GM12872 (cell line): ENCODE results near the gene ACAP1.

Experiments
- TF ChIP-seq, protein P1 (sequence below): IDR thresholded peaks from 3 replicates; pipeline ENCODE4 v1.5.1; 2011; ENCODE audit warnings: low read depth, mild to moderate bottlenecking, low read length, moderate library complexity; ENCODE audit not compliant: insufficient read depth

Gene ACAP1

DNA sequence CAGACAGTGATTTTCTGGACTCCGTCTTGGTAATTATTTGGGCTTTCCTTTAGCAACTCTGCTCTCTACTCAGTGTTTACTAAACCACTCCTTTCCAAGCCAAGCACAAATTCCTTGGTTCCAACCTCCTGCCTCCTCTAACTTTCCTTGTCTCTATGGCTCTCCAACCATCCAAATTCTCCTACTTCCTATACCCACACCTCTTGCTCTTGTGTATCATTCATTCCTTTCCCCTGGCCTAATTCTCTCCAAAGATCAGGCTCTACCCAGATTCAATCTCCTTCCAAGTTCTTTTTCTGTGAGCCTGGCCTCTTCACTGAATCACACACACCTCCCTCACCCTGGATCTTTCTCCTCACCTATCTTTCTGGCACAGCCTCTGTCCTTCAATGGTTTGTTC, 8.3 kb upstream of the ACAP1 start:
- TF ChIP-seq, protein P1, sequence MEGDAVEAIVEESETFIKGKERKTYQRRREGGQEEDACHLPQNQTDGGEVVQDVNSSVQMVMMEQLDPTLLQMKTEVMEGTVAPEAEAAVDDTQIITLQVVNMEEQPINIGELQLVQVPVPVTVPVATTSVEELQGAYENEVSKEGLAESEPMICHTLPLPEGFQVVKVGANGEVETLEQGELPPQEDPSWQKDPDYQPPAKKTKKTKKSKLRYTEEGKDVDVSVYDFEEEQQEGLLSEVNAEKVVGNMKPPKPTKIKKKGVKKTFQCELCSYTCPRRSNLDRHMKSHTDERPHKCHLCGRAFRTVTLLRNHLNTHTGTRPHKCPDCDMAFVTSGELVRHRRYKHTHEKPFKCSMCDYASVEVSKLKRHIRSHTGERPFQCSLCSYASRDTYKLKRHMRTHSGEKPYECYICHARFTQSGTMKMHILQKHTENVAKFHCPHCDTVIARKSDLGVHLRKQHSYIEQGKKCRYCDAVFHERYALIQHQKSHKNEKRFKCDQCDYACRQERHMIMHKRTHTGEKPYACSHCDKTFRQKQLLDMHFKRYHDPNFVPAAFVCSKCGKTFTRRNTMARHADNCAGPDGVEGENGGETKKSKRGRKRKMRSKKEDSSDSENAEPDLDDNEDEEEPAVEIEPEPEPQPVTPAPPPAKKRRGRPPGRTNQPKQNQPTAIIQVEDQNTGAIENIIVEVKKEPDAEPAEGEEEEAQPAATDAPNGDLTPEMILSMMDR, result no peak

- TF ChIP-seq, protein P1, result no peak
Observed at GRCh38 chr17:7328840-7329373, 7.4 kb upstream of the ACAP1 start, which contains the start of gene NEURL4. TSS of gene NEURL4 (minus strand) at chr17:7329335. CDS start at chr17:7329312, 23 bp downstream.

- TF ChIP-seq, protein P1, result no peak
Observed at GRCh38 chr17:7329374-7329996, 6.8 kb upstream of the ACAP1 start.

DNA sequence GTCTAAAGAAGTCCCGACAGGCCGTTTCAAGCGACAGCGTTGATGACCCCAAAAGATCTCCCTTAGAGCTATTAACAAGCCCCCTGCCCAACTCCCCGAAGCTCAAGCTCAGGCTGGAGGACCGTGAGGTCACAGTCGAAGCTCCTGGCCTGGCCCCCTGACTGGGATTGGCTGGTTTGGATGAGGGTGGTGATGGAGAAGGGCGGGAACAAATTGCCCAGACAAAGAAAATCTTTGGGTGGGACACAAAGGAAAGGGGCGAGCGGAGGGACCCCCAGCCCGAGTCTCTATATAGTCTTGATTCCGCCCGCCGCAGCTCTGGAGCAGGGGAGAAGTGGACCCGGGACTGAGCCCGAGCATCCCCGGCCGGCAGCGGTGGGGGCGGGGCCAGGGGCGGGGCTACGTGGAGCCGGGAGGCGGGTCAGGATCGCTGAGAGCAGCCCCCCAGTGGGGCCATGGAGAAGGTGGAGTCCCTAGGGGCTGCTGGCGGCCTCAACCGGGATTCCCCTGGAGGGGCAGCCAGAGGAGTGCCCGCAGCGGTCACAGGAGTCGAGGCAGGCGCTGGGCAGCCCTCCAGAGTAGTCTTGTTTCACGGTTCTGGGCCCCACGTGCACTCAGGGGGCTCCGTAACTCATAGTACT, 6.2 kb upstream of the ACAP1 start:
- TF ChIP-seq, protein P1, result no peak

- TF ChIP-seq, protein P1, result no peak
Observed at GRCh38 chr17:7330638-7331015, 5.7 kb upstream of the ACAP1 start.

DNA sequence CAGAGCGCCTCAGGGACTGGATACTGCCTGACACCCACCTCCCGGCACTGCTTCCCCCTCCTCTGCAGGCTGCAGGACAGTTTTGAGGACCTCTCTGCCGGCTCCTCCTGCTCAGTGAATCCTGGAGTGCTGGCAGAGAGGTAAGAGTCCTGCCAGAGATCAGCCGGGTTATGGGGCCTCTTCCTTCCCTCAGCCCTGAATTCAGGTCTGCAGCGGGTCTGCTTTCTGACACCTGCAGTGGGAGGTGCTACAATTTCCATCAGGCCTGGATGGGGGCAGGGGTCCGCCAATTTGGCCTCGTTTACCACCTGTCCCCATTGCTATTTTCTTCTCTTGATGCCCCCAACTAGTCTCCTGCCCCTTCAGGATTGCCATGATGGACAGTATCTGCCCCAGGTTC, 4.2 kb upstream of the ACAP1 start:
- TF ChIP-seq, protein P1, result no peak

DNA sequence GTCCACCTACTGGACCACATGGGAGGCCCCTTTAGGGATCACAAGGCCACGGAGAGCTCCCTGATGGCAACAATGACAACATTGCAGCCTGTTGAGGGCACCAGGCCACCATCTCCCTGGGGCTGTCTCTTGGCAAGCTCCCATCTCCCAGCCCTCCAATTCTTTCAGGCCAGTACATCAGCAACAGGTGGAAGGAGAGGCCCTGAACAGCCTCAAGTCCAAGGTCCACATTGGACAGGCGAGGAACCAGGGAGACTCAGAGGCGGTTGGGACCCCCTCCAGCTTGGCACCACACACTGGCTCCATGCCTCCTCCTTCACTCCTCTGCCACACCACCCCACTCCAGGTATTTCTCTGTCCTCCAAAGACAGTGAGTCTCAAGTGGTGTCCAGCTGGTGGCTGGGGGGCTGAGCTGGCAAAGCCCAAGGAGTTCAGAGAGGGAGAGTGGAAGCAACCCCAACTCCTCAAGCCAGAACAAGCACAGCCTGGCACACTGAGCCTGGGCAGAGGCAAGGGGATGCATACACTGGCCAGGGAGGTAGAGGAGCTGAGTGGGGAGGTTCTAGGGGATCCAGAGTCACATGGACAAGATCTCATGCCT, 1.3 kb upstream of the ACAP1 start:
- TF ChIP-seq, protein P1, result no peak
